ENCODE results near the gene DNER. TPM values are rescaled to one million over a fixed set of nuclear protein-coding genes. Genes with fewer than 3 reads are reported as not detected.

Gene DNER
- total RNA-seq, 3 donors from 2014 or later (not counting 1 experiment from before 2014, with no cell fraction given) = not detected

DNA sequence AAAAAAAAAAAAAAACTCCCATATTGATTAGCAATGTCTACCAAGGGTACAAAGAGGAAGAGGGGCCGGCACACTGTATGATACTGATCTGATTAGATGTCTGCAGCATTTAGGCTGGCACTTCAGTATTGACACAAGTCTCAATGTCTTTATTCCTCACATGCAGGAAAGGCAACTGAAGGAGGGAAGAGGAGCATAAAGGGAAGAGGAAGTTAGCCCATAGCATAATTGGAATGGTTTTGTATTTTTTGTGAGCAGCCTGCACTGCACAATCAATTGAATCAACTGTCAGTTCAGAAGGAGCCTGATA, 79.0 kb downstream of the DNER start:
- intact Hi-C loops (cut with micrococcal nuclease) = no loop called here
- Histone ChIP-seq H3K4me1 (ENCODE audit: control insufficient read depth, insufficient read depth, low read length) (no peaks in the 10 kb centered on the region), H3K36me3 (ENCODE audit: control insufficient read depth, insufficient read depth, low read length) (no peaks in the 10 kb centered on the region), H3K27me3 (ENCODE audit: control insufficient read depth, insufficient read depth, low read length) (no peaks in the 10 kb centered on the region), H3K27ac (ENCODE audit: low read length) (no peak overlapping the region), H3K4me3 (ENCODE audit: low read length) (no peak overlapping the region), H3K9me3 (ENCODE audit: control insufficient read depth, insufficient read depth, low read length) (no peaks in the 10 kb centered on the region)
- H3K27ac Mint-ChIP-seq = no peak overlapping the region
- no peak overlapping the region for H3K4me3 Mint-ChIP-seq
- H3K27me3 Mint-ChIP-seq (ENCODE audit: low read depth in 2 of 2) = peaks cover 10 to 17% of the 10 kb centered on the region in 2 donors
- no peak for DNase-seq
- H3K9me3 Mint-ChIP-seq = no peaks in the 10 kb centered on the region
- no peaks in the 10 kb centered on the region for H3K36me3 Mint-ChIP-seq
- H3K4me1 Mint-ChIP-seq = no peaks in the 10 kb centered on the region
- no peak for ATAC-seq
- 67% methylated on average over 1 of the region's 1 CpG for WGBS (ENCODE audit: insufficient coverage)
- TF ChIP-seq, protein P1, sequence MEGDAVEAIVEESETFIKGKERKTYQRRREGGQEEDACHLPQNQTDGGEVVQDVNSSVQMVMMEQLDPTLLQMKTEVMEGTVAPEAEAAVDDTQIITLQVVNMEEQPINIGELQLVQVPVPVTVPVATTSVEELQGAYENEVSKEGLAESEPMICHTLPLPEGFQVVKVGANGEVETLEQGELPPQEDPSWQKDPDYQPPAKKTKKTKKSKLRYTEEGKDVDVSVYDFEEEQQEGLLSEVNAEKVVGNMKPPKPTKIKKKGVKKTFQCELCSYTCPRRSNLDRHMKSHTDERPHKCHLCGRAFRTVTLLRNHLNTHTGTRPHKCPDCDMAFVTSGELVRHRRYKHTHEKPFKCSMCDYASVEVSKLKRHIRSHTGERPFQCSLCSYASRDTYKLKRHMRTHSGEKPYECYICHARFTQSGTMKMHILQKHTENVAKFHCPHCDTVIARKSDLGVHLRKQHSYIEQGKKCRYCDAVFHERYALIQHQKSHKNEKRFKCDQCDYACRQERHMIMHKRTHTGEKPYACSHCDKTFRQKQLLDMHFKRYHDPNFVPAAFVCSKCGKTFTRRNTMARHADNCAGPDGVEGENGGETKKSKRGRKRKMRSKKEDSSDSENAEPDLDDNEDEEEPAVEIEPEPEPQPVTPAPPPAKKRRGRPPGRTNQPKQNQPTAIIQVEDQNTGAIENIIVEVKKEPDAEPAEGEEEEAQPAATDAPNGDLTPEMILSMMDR (IDR thresholded peaks at IDR 0.05) = no peak

DNA sequence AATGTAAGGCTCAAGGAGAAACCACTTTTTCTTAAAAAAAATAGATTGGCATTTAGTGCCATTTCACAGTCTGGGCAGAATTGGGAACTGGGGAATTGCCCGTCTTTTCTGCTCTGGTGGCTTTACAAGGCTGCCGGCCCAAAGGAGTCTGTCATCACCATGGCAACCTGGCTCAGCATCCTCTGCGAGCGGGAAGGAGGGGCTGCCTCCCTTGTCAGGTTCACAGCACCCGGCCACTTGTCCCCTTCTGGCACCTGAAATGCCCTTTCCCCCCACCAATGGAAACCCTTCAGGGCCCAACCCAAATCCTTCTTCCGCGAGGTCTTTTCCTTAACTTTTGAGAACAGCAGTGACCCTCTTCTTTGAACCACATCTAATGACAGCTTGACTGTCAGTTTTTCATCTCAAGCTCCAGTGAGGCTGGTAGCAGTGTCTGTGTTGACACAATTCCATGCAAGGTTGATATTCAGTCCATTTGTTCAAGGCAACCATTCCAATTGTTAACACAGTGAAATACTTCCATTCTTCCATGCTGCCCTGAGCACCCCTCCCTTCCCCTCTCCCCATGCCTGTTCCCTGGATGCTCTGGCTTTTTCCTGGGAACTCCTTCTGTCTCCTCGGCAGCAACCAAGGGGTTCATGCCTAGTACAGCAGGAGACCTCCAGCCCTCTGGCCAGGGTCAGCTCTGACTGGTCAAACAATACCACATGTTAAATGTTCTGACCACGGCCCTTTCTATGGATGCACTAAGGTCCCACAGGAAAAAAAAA, 79.6 kb downstream of the DNER start:
- Histone ChIP-seq H3K4me3 (ENCODE audit: low read length) (no peak overlapping the region), H3K9me3 (ENCODE audit: control insufficient read depth, insufficient read depth, low read length) (no peaks in the 10 kb centered on the region), H3K27me3 (ENCODE audit: control insufficient read depth, insufficient read depth, low read length) (no peaks in the 10 kb centered on the region), H3K4me1 (ENCODE audit: control insufficient read depth, insufficient read depth, low read length) (no peaks in the 10 kb centered on the region), H3K36me3 (ENCODE audit: control insufficient read depth, insufficient read depth, low read length) (no peaks in the 10 kb centered on the region), H3K27ac (ENCODE audit: low read length) (no peak overlapping the region)
- no peaks in the 10 kb centered on the region for H3K9me3 Mint-ChIP-seq
- ATAC-seq (no peak), DNase-seq (no peak)
- no peak overlapping the region for H3K27ac Mint-ChIP-seq
- intact Hi-C loops (cut with micrococcal nuclease) = no loop called here
- H3K36me3 Mint-ChIP-seq = no peaks in the 10 kb centered on the region
- WGBS (ENCODE audit: insufficient coverage) = 64% methylated on average over 8 of the region's 9 CpGs
- no peaks in the 10 kb centered on the region for H3K4me1 Mint-ChIP-seq
- TF ChIP-seq, protein P1 (IDR thresholded peaks at IDR 0.05) = no peak
- H3K4me3 Mint-ChIP-seq = no peak overlapping the region
- H3K27me3 Mint-ChIP-seq (ENCODE audit: low read depth in 2 of 2) = peaks cover 10 to 14% of the 10 kb centered on the region in 2 donors

DNA sequence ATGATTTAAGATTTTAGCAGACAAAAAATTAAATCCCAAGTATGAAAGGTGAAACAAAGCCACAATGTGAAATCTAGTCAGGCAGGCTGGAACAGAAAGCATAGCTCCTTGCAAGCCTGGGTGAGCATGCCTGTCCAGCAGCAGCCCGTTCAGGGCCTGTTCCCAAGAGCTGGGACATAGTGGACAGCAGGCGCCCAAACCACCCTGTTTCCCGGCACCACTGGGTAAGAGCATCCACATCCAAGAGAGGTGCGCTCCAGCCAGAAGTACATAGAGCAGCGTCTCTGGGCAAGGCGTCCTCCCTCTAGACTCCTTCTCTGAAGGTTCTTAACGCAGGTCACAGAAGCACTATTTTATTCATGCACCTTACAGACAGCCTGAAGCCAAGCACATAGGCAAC, 80.8 kb downstream of the DNER start:
- Histone ChIP-seq H3K36me3 (ENCODE audit: control insufficient read depth, insufficient read depth, low read length) (no peaks in the 10 kb centered on the region), H3K27ac (ENCODE audit: low read length) (no peak overlapping the region), H3K27me3 (ENCODE audit: control insufficient read depth, insufficient read depth, low read length) (no peaks in the 10 kb centered on the region), H3K9me3 (ENCODE audit: control insufficient read depth, insufficient read depth, low read length) (no peaks in the 10 kb centered on the region), H3K4me1 (ENCODE audit: control insufficient read depth, insufficient read depth, low read length) (no peaks in the 10 kb centered on the region), H3K4me3 (ENCODE audit: low read length) (no peak overlapping the region)
- H3K4me1 Mint-ChIP-seq = no peaks in the 10 kb centered on the region
- TF ChIP-seq, protein P1 (IDR thresholded peaks at IDR 0.05) = no peak
- ATAC-seq = no peak
- 84% methylated on average over 7 of the region's 7 CpGs for WGBS (ENCODE audit: insufficient coverage)
- no peaks in the 10 kb centered on the region for H3K9me3 Mint-ChIP-seq
- peaks cover 16 to 17% of the 10 kb centered on the region in 2 donors for H3K27me3 Mint-ChIP-seq (ENCODE audit: low read depth in 2 of 2)
- intact Hi-C loops (cut with micrococcal nuclease) = no loop called here
- no peaks in the 10 kb centered on the region for H3K36me3 Mint-ChIP-seq
- H3K4me3 Mint-ChIP-seq = no peak overlapping the region
- no peak overlapping the region for H3K27ac Mint-ChIP-seq
- DNase-seq = no peak

DNA sequence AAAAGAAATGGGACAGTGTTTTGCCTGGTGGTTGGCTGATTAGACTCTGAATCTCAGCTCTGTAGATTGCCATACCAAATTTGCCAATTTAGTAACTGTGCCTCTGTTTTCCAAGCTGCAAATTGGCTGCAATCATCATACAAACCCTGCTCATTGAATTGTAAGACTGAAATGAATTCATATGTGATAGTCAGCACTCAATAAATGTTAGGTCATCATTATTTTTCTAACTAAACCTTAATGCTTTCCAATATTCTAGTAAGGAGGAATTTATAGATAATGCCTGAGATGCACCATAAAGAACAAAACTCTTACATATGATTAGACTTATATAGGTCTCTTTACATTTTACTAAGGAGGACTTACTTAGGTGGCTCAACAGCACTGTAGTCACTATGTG, 85.3 kb downstream of the DNER start:
- Histone ChIP-seq H3K4me1 (ENCODE audit: control insufficient read depth, insufficient read depth, low read length) (no peaks in the 10 kb centered on the region), H3K27me3 (ENCODE audit: control insufficient read depth, insufficient read depth, low read length) (no peaks in the 10 kb centered on the region), H3K27ac (ENCODE audit: low read length) (no peak overlapping the region), H3K4me3 (ENCODE audit: low read length) (no peak overlapping the region), H3K36me3 (ENCODE audit: control insufficient read depth, insufficient read depth, low read length) (no peaks in the 10 kb centered on the region), H3K9me3 (ENCODE audit: control insufficient read depth, insufficient read depth, low read length) (no peaks in the 10 kb centered on the region)
- H3K36me3 Mint-ChIP-seq = no peaks in the 10 kb centered on the region
- DNase-seq (no peak), ATAC-seq (no peak)
- peaks cover 14 to 24% of the 10 kb centered on the region in 2 donors for H3K27me3 Mint-ChIP-seq (ENCODE audit: low read depth in 2 of 2)
- H3K27ac Mint-ChIP-seq = no peak overlapping the region
- H3K4me3 Mint-ChIP-seq = no peak overlapping the region
- TF ChIP-seq, protein P1 (IDR thresholded peaks at IDR 0.05) = no peak
- intact Hi-C loops (cut with micrococcal nuclease) = no loop called here
- no peaks in the 10 kb centered on the region for H3K9me3 Mint-ChIP-seq
- H3K4me1 Mint-ChIP-seq = no peaks in the 10 kb centered on the region

All from natural killer cell (primary cell).